GM18511 (cell line): ENCODE measurements around the gene MACIR.

Source experiments
- ATAC-seq: cut with Tn5 transposase; IDR thresholded peaks from one replicate; pipeline ENCODE4 v1.9.1; 2021; ENCODE audit warnings: mild to moderate bottlenecking, moderate library complexity; ENCODE audit not compliant: unreplicated experiment

The MACIR gene

GRCh38 chr5:103289024-103289423 is 30.5 kb downstream of the MACIR start:
- no peak for ATAC-seq

- ATAC-seq = no peak
Observed at GRCh38 chr5:103290846-103291245, 32.3 kb downstream of the MACIR start.

GRCh38 chr5:103291606-103292005 is 33.0 kb downstream of the MACIR start:
- no peak for ATAC-seq

- no peak for ATAC-seq
Observed at GRCh38 chr5:103293099-103293498, 34.5 kb downstream of the MACIR start.

GRCh38 chr5:103293719-103294118 is 35.2 kb downstream of the MACIR start:
- no peak for ATAC-seq

GRCh38 chr5:103294906-103295305 is 36.3 kb downstream of the MACIR start:
- no peak for ATAC-seq

- no peak for ATAC-seq
Observed at GRCh38 chr5:103295424-103295823, 36.9 kb downstream of the MACIR start.

GRCh38 chr5:103295871-103296270 is 37.3 kb downstream of the MACIR start:
- no peak for ATAC-seq

GRCh38 chr5:103298117-103298516 is 39.6 kb downstream of the MACIR start:
- ATAC-seq = no peak

- ATAC-seq = no peak
Observed at GRCh38 chr5:103298607-103299188, 40.1 kb downstream of the MACIR start.

- ATAC-seq = no peak
Observed at GRCh38 chr5:103305809-103306208, 47.2 kb downstream of the MACIR start.

GRCh38 chr5:103307470-103307869 is 48.9 kb downstream of the MACIR start:
- ATAC-seq = no peak

GRCh38 chr5:103308774-103309173 is 50.2 kb downstream of the MACIR start:
- no peak for ATAC-seq

GRCh38 chr5:103313056-103313455 is 54.5 kb downstream of the MACIR start:
- no peak for ATAC-seq

GRCh38 chr5:103315455-103315854 is 56.9 kb downstream of the MACIR start:
- no peak for ATAC-seq

GRCh38 chr5:103327451-103327850 is 68.9 kb downstream of the MACIR start:
- ATAC-seq = no peak

GRCh38 chr5:103327893-103328292 is 69.3 kb downstream of the MACIR start:
- no peak for ATAC-seq
